Fibroblast of the conjunctiva (primary cell): ENCODE data around the gene TTC39B.
"Not testable (repeated sequence)": the region's sequence is repeated elsewhere in the genome, so short reads cannot be mapped to it uniquely, and the experiment has no call there.

Experiments used
- DNase-seq: peaks from one replicate; pipeline ENCODE4 v3.0.0-alpha.2; 2010; ENCODE audit warnings: low read depth

TTC39B gene

GRCh38 chr9:15264918-15265317, 42.1 kb downstream of the TTC39B start:
- DNase-seq, result no peak

GRCh38 chr9:15262581-15262980, 44.4 kb downstream of the TTC39B start:
- no peak for DNase-seq

GRCh38 chr9:15256426-15256825, 50.6 kb downstream of the TTC39B start:
- DNase-seq, result no peak

GRCh38 chr9:15253786-15254185, 53.2 kb downstream of the TTC39B start:
- no peak for DNase-seq

GRCh38 chr9:15253197-15253596, 53.8 kb downstream of the TTC39B start:
- DNase-seq, result no peak

- DNase-seq, result no peak
Observed at GRCh38 chr9:15249981-15250380, 57.0 kb downstream of the TTC39B start.

- DNase-seq, result no peak
Observed at GRCh38 chr9:15249042-15249818, 57.8 kb downstream of the TTC39B start.

GRCh38 chr9:15248621-15249020, 58.4 kb downstream of the TTC39B start:
- DNase-seq, result no peak

- no peak for DNase-seq
Observed at GRCh38 chr9:15248081-15248480, 58.9 kb downstream of the TTC39B start.

- DNase-seq, result no peak
Observed at GRCh38 chr9:15246708-15247107, 60.3 kb downstream of the TTC39B start.

GRCh38 chr9:15246243-15246642, 60.8 kb downstream of the TTC39B start:
- DNase-seq, result no peak

- DNase-seq, result peak; percentile 48
Observed at GRCh38 chr9:15244001-15244441, 63.0 kb downstream of the TTC39B start.

GRCh38 chr9:15243081-15243480, 63.9 kb downstream of the TTC39B start:
- no peak for DNase-seq

- DNase-seq, result no peak
Observed at GRCh38 chr9:15240927-15241326, 66.1 kb downstream of the TTC39B start.

GRCh38 chr9:15239816-15240215, 67.2 kb downstream of the TTC39B start:
- DNase-seq, result no peak

- DNase-seq, result no peak
Observed at GRCh38 chr9:15238646-15239045, 68.4 kb downstream of the TTC39B start.

- DNase-seq, result no peak
Observed at GRCh38 chr9:15235658-15236057, 71.4 kb downstream of the TTC39B start.

GRCh38 chr9:15233941-15234490, 73.0 kb downstream of the TTC39B start:
- not testable (repeated sequence) for DNase-seq

GRCh38 chr9:15232706-15233280, 74.2 kb downstream of the TTC39B start:
- DNase-seq, result not testable (repeated sequence)

GRCh38 chr9:15231788-15232635, 75.0 kb downstream of the TTC39B start:
- DNase-seq, result no peak

- no peak for DNase-seq
Observed at GRCh38 chr9:15229409-15229808, 77.6 kb downstream of the TTC39B start.

GRCh38 chr9:15227491-15227890, 79.5 kb downstream of the TTC39B start:
- no peak for DNase-seq
